HCT116 (cell line): ENCODE data around the gene THSD7B.

Experiments used
- CTCF ChIP-seq, 3 experiments: fragments of 200-600 bp in 1 of 3; sonication (generic) in 1 of 3; IDR thresholded peaks in 2 of 3; conservative IDR thresholded peaks in 1 of 3; 2 replicates each; pipeline ENCODE4 v1.5.1; 2012 to 2017; ENCODE audit warnings: low read depth in 2 of 3, low read length in 2 of 3, antibody characterized with exemption in 1 of 3, borderline replicate concordance in 1 of 3, control low read depth in 1 of 3, mild to moderate bottlenecking in 1 of 3, mixed read lengths in 1 of 3, mixed run types in 1 of 3, moderate library complexity in 1 of 3; ENCODE audit not compliant: insufficient read depth in 1 of 3
- POLR2A ChIP-seq: IDR thresholded peaks from 2 replicates; pipeline ENCODE4 v1.7.0; 2011; ENCODE audit warnings: borderline replicate concordance; ENCODE audit not compliant: insufficient read depth, insufficient read length; ENCODE audit errors: extremely low read depth
- POLR2AphosphoS5 ChIP-seq: IDR thresholded peaks from 2 replicates; pipeline ENCODE4 v1.6.1; 2011; ENCODE audit warnings: mild to moderate bottlenecking, low read depth, low read length, moderate library complexity
- YY1 ChIP-seq: IDR thresholded peaks from 2 replicates; pipeline ENCODE4 v1.6.1; 2011; ENCODE audit warnings: low read length, low read depth, moderate library complexity, mild to moderate bottlenecking; ENCODE audit not compliant: insufficient replicate concordance; ENCODE audit errors: extremely low read depth

GRCh38 chr2:137050949-137051348 lies 285.6 kb downstream of the THSD7B start:
- TF ChIP-seq CTCF (IDR thresholded peaks at IDR 0.05 in 2 of 3, conservative IDR thresholded peaks at IDR 0.05 in 1 of 3; ENCODE audit: borderline replicate concordance in 1 of 3, insufficient read depth in 1 of 3, low read depth in 2 of 3, low read length in 2 of 3) (no peak), POLR2AphosphoS5 (no peak), YY1 (no peak), POLR2A (no peak)
